HepG2 (cell line): ENCODE data around the gene WASHC3. TPM values are rescaled to one million over a fixed set of nuclear protein-coding genes. Genes with fewer than 3 reads are reported as not detected.
A peak's percentile ranks its signal among the peaks of the same experiment; 100 is the strongest.

ENCODE experiments used
- ARNT2 ChIP-seq: sonication (generic); formaldehyde crosslinking; IDR thresholded peaks from 2 replicates; pipeline ENCODE4 v1.8.0; 2022; ENCODE audit warnings: mild to moderate bottlenecking, low read depth, missing genetic modification reagents, moderate library complexity
- ATM ChIP-seq: fragments of 450-650 bp; IDR thresholded peaks from 2 replicates; pipeline ENCODE4 v1.7.1; 2017; ENCODE audit warnings: mild to moderate bottlenecking, borderline replicate concordance
- BRF2 ChIP-seq: sonication (generic); formaldehyde crosslinking; IDR thresholded peaks from 2 replicates; pipeline ENCODE4 v1.8.1; 2022; ENCODE audit warnings: mild to moderate bottlenecking, missing genetic modification reagents
- E2F2 ChIP-seq: sonication (generic); formaldehyde crosslinking; IDR thresholded peaks from 2 replicates; pipeline ENCODE4 v1.4.0; 2020; ENCODE audit warnings: missing genetic modification reagents, borderline replicate concordance
- ERF ChIP-seq: IDR thresholded peaks from 2 replicates; pipeline ENCODE4 v1.6.1; 2018; ENCODE audit warnings: missing biosample characterization, missing genetic modification reagents
- GATAD1 ChIP-seq: IDR thresholded peaks from 2 replicates; pipeline ENCODE4 v1.6.1; 2016; ENCODE audit warnings: missing genetic modification reagents, missing compliant biosample characterization
- IKZF4 ChIP-seq: sonication (generic); formaldehyde crosslinking; IDR thresholded peaks from 2 replicates; pipeline ENCODE4 v1.5.1; 2020; ENCODE audit warnings: borderline replicate concordance, mild to moderate bottlenecking, low read depth, missing genetic modification reagents; ENCODE audit errors: not compliant biosample characterization
- MEIS2 ChIP-seq: sonication (generic); formaldehyde crosslinking; IDR thresholded peaks from 2 replicates; pipeline ENCODE4 v1.9.0; 2021; ENCODE audit warnings: mild to moderate bottlenecking, missing genetic modification reagents
- NFKB2 ChIP-seq: sonication (generic); formaldehyde crosslinking; IDR thresholded peaks from 2 replicates; pipeline ENCODE4 v1.4.0; 2020; ENCODE audit warnings: missing genetic modification reagents, borderline replicate concordance
- SCMH1 ChIP-seq: sonication (generic); formaldehyde crosslinking; IDR thresholded peaks from 2 replicates; pipeline ENCODE4 v1.9.0; 2021; ENCODE audit warnings: missing genetic modification reagents, mild to moderate bottlenecking, borderline replicate concordance
- SOX13 ChIP-seq, 3 experiments: fragments of 450-650 bp in 1 of 3; sonication (generic) in 1 of 3; formaldehyde crosslinking in 1 of 3; IDR thresholded peaks in 2 of 3; conservative IDR thresholded peaks in 1 of 3; 2 replicates each; pipeline versions ENCODE4 v1.5.0 to v1.6.1; 2016 to 2020; ENCODE audit warnings: antibody characterized with exemption in 1 of 3, mild to moderate bottlenecking in 1 of 3, missing compliant biosample characterization in 1 of 3, missing genetic modification reagents in 1 of 3, moderate library complexity in 1 of 3
- TBL1XR1 ChIP-seq: fragments of 150-350 bp; IDR thresholded peaks from 2 replicates; pipeline ENCODE4 v1.6.1; 2014; ENCODE audit warnings: borderline replicate concordance, low read length; ENCODE audit not compliant: partially characterized antibody
- ZNF160 ChIP-seq: sonication (generic); formaldehyde crosslinking; IDR thresholded peaks from 2 replicates; pipeline ENCODE4 v1.8.0; 2022; ENCODE audit warnings: mild to moderate bottlenecking, inconsistent platforms, missing genetic modification reagents
- ZNF343 ChIP-seq: sonication (generic); formaldehyde crosslinking; IDR thresholded peaks from 2 replicates; pipeline ENCODE4 v1.4.0; 2020; ENCODE audit warnings: mild to moderate bottlenecking, missing genetic modification reagents
- ZNF652 ChIP-seq: IDR thresholded peaks from 2 replicates; pipeline ENCODE4 v1.6.1; 2016; ENCODE audit warnings: low read depth, borderline replicate concordance
- ZNF792 ChIP-seq: IDR thresholded peaks from 2 replicates; pipeline ENCODE4 v1.6.1; 2016
- polyA plus RNA-seq, 8 experiments: library from polyadenylated mRNA; depleted of rRNA in 3 of 8; stranded (reverse) in 7 of 8; unstranded in 1 of 8; fragments of >200 nt; fragmentation: Illumina TruSeq in 4 of 8; extraction: Trizol in 4 of 8; gene quantifications; 2 replicates each; pipeline versions ENCODE4 v1.2.1 to v1.2.3, GENCODE V29; 2011 to 2016; ENCODE audit warnings: low read depth in 4 of 8, missing spikeins in 1 of 8, mixed read lengths in 1 of 8; ENCODE audit not compliant: insufficient read depth in 1 of 8
- total RNA-seq, 5 experiments: library from RNA; depleted of rRNA; stranded (reverse); fragments of >200 nt; fragmentation: Illumina TruSeq; extraction: Trizol; gene quantifications; 2 replicates each; pipeline ENCODE4 v1.2.3, GENCODE V29; 2016; ENCODE audit warnings: low read depth in 1 of 5
- TF ChIP-seq, protein P1 (sequence below): sonication (generic); formaldehyde crosslinking; IDR thresholded peaks from 2 replicates; pipeline ENCODE4 v1.4.0; 2020; ENCODE audit warnings: missing genetic modification reagents, borderline replicate concordance
- TF ChIP-seq, protein P2 (sequence below), 2 experiments: IDR thresholded peaks; 2 replicates each; pipeline ENCODE4 v1.6.1; 2011 to 2012; ENCODE audit warnings: low read length in 2 of 2, borderline replicate concordance in 1 of 2, low read depth in 1 of 2, mild to moderate bottlenecking in 1 of 2, moderate library complexity in 1 of 2

The WASHC3 gene
- total and polyA plus RNA-seq, 2 of the 13 experiments (the other 11 are each of a cell fraction or from before 2014, with no cell fraction given), result 32.7 to 47.3 TPM

DNA sequence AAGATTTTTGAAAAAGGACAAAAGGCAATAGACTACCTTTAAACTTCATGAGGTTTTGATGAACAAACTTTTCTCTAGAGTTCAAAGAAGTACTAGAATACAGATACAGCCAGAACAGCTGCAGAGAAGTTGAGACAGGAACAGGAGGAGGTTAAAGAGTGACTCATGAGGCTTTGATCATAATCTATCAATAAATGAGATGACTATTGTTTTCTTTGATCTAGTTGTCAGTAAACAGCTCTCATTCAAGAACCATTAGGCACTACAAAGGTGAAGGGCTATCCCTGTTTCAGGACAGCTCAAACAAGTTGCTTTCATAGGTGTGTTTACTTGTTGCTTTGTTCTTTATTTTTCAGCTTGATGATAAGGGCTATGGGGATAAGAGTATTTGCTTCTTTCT is 2.4 kb downstream of the WASHC3 start (continued):
- TF ChIP-seq GATAD1 (peak; percentile 13; the same call in 1 of the 2 replicates), E2F2 (CRISPR knock-in tag) (no peak), TBL1XR1 (no peak), SOX13 (IDR thresholded peaks at IDR 0.05) (peak; percentile 93), SOX13 (CRISPR knock-in tag; conservative IDR thresholded peaks at IDR 0.05 in 1 of 2, IDR thresholded peaks at IDR 0.05 in 1 of 2) (peak in 1 of 2 experiments; percentile 99; a peak in 2 of 4 replicates), ZNF343 (CRISPR knock-in tag) (no peak), ZNF792 (CRISPR knock-in tag) (peak; percentile 68; the same call in 1 of the 2 replicates), ZNF160 (CRISPR knock-in tag) (no peak), ARNT2 (CRISPR knock-in tag) (no peak), SCMH1 (CRISPR knock-in tag) (no peak), MEIS2 (no peak), ERF (CRISPR knock-in tag) (0 out of 2 replicates have a peak, but pooled peaks have one; percentile 46), IKZF4 (CRISPR knock-in tag) (no peak), ZNF652 (peak; percentile 56; the same call in 1 of the 2 replicates), NFKB2 (no peak), BRF2 (no peak), ATM (no peak)
- TF ChIP-seq, protein P1, sequence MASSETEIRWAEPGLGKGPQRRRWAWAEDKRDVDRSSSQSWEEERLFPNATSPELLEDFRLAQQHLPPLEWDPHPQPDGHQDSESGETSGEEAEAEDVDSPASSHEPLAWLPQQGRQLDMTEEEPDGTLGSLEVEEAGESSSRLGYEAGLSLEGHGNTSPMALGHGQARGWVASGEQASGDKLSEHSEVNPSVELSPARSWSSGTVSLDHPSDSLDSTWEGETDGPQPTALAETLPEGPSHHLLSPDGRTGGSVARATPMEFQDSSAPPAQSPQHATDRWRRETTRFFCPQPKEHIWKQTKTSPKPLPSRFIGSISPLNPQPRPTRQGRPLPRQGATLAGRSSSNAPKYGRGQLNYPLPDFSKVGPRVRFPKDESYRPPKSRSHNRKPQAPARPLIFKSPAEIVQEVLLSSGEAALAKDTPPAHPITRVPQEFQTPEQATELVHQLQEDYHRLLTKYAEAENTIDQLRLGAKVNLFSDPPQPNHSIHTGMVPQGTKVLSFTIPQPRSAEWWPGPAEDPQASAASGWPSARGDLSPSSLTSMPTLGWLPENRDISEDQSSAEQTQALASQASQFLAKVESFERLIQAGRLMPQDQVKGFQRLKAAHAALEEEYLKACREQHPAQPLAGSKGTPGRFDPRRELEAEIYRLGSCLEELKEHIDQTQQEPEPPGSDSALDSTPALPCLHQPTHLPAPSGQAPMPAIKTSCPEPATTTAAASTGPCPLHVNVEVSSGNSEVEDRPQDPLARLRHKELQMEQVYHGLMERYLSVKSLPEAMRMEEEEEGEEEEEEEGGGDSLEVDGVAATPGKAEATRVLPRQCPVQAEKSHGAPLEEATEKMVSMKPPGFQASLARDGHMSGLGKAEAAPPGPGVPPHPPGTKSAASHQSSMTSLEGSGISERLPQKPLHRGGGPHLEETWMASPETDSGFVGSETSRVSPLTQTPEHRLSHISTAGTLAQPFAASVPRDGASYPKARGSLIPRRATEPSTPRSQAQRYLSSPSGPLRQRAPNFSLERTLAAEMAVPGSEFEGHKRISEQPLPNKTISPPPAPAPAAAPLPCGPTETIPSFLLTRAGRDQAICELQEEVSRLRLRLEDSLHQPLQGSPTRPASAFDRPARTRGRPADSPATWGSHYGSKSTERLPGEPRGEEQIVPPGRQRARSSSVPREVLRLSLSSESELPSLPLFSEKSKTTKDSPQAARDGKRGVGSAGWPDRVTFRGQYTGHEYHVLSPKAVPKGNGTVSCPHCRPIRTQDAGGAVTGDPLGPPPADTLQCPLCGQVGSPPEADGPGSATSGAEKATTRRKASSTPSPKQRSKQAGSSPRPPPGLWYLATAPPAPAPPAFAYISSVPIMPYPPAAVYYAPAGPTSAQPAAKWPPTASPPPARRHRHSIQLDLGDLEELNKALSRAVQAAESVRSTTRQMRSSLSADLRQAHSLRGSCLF (CRISPR knock-in tag), result no peak
- TF ChIP-seq, protein P2, sequence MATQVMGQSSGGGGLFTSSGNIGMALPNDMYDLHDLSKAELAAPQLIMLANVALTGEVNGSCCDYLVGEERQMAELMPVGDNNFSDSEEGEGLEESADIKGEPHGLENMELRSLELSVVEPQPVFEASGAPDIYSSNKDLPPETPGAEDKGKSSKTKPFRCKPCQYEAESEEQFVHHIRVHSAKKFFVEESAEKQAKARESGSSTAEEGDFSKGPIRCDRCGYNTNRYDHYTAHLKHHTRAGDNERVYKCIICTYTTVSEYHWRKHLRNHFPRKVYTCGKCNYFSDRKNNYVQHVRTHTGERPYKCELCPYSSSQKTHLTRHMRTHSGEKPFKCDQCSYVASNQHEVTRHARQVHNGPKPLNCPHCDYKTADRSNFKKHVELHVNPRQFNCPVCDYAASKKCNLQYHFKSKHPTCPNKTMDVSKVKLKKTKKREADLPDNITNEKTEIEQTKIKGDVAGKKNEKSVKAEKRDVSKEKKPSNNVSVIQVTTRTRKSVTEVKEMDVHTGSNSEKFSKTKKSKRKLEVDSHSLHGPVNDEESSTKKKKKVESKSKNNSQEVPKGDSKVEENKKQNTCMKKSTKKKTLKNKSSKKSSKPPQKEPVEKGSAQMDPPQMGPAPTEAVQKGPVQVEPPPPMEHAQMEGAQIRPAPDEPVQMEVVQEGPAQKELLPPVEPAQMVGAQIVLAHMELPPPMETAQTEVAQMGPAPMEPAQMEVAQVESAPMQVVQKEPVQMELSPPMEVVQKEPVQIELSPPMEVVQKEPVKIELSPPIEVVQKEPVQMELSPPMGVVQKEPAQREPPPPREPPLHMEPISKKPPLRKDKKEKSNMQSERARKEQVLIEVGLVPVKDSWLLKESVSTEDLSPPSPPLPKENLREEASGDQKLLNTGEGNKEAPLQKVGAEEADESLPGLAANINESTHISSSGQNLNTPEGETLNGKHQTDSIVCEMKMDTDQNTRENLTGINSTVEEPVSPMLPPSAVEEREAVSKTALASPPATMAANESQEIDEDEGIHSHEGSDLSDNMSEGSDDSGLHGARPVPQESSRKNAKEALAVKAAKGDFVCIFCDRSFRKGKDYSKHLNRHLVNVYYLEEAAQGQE (IDR thresholded peaks at IDR 0.05; ENCODE audit: borderline replicate concordance in 1 of 2, low read depth in 1 of 2, low read length in 2 of 2), result peak in 1 of 2 experiments; percentile 46; a peak in 1 of 4 replicates
